ENCODE data around the gene PLEKHG3.

The PLEKHG3 gene

GRCh38 chr14:64703395-64704142, 655 bp upstream of the PLEKHG3 start:
- H3K4me3 ChIP-seq (ENCODE audit: low read length) = peak overlapping the region; percentile 23; the same call in 1 of the 2 replicates
- no peak for DNase-seq (ENCODE audit: low read depth, low spot score)

DNA sequence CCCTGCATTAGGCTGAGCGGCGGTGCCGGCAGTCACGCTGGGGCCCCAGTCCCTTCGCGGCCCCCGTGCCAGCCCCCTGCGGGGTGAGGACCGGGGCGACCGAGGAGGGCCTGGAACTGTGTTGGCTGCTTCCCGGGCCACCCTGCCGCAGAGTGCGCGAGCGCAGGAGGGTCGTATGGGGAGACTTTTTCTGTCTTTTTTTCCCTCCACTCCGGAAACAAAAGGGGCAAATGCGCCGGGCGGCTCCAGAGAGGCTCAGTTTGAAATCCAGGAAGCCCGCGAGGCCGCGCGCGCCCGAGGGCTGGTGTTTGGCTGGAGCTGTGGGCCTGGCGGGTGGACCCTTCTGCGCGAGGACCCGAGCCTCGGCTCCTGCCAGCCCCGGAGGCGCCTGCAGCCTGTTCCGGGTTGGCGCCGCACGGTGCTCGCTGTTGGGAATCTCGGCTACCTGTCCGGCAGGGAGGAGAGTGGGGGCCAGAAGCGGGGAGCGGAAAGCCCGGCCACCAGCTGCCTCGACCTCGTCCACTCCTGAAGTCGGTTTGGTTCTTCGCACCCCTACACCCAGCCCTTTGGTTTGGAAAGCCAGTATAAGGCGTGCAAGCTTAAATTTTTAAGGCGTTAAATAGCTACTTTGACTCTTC, 638 bp downstream of the PLEKHG3 start:
- no peak overlapping the region for H3K4me3 ChIP-seq (ENCODE audit: low read length)

GRCh38 chr14:64705381-64706118, 1.3 kb downstream of the PLEKHG3 start:
- no peak overlapping the region for H3K4me3 ChIP-seq (ENCODE audit: low read length)
- DNase-seq (ENCODE audit: low read depth, low spot score) = no peak

More for the DNA sequence above, 638 bp downstream of the PLEKHG3 start:
- no peak for DNase-seq (ENCODE audit: low read depth, low spot score)

DNA sequence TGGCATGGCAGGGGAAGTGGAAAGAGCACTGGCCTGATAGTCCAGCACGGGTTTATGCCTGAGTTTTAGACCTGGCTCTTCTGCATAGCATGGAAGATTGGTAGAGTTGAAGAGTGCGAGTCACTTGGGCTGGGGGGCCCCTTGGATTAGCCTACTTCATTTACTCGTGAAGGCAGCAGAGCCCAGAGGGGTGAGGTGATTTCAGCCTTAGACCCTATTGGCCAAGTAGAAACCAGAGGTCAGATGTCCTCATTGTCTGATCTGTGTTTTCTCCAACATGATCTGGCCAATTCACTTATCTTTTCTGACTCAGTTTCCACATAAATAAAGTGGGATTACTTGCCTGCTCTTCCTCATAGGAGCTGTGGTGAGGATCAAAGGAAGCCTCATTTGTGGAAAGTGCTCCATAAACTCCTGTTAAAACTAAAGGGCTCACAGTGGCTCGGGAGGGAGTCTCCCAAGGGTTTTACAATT, 1.9 kb downstream of the PLEKHG3 start:
- no peak overlapping the region for H3K4me3 ChIP-seq (ENCODE audit: low read length)

DNA sequence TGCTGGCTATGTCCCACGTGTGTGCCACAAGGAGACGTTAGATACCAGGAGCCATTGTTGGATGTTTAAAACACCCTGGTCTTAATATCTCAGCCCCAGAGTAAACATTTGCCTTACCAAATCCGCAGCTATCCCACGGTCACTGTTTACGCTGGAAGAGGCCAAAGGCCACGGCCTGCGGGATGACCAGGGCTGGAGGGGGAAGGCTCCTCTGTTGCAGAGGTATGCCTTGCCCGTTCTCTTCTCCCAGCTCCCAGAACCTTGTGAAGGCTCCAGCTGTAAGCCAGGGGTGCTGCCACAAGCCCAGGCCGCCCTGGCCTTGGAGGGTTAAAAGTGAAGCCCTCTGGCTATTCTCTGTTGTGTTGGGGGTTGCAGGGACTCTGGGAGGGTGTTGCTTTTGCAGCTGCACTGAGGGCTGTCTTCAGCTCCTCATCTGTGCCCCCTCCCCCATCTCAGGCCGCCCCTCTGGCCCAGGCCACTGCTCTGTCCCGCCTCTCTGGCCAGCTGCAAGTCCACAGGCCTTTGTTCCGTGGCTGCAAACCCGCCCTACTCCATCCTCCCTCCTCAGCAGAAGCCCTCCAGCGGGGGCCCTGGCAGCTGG, 2.5 kb downstream of the PLEKHG3 start:
- no peak for DNase-seq (ENCODE audit: low read depth, low spot score)
- H3K4me3 ChIP-seq (ENCODE audit: low read length) = no peak overlapping the region

More for the DNA sequence above, 1.9 kb downstream of the PLEKHG3 start:
- DNase-seq (ENCODE audit: low read depth, low spot score) = no peak

- DNase-seq (ENCODE audit: low read depth, low spot score) = no peak
- H3K4me3 ChIP-seq (ENCODE audit: low read length) = no peak overlapping the region
Observed at GRCh38 chr14:64707661-64708060, 3.4 kb downstream of the PLEKHG3 start.

DNA sequence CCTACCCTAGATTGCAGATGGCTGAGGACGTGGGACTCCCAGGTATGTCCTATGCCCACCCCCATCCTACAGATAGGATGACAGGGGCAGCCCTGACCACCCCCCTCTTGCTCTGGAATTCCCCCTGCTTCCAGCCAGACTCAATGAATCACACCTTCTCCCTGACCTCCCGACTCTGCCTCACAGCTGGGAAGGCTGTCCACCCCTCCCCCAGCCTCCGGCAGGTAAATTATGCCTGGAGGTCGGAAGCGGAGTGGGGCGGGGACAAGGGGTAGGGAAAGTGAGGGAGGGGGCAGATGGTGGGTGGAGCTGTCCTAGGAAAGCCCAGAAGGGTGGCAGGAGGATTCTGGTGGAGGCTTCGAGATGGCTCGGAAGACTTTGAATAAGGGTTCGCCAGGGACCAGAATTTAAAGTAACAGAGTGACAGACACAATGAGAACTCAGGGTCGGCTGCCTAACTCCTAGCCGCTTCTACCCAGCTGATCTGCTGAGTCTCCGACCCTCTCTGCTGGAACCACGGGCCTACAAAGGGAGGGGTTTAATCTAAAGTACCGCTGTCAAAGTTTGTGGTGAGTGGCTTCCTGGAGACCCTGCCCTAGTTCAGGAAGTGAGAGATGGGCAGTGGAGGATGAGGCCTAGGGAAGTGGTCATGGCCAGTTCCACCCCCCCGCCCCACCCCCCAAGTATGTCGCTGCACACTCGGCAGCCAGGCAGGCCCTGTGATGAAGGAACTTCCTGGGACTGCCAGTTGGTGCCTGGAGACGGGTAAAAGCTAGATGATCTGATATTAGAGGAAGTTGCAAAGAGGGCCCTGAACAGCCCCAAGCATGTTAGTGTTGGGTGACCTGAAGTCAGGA, 4.2 kb downstream of the PLEKHG3 start:
- H3K4me3 ChIP-seq (ENCODE audit: low read length) = peak overlapping the region; percentile 35
- peak; percentile 77 for DNase-seq (ENCODE audit: low read depth, low spot score)

DNA sequence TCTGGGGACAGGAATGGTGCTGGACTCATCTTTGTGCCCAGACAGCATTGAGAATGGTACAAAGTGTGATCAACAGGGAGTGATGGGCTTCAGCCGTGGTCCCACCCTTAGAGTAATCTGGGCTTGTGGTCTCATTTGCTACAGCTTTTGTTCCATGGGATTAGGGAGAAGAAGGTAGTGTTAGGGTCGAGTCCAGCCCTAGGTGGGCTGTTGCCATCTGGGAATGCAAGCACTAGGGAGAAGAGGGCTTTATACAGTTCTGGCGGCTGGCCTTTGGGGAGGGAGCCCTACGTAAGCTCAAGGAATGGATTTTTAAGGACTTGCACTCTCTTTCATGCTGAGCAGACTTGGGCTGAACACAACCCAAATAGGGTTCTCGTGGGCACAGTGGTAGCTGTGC, 4.9 kb downstream of the PLEKHG3 start:
- H3K4me3 ChIP-seq (ENCODE audit: low read length) = peak overlapping the region; percentile 35; the same call in 1 of the 2 replicates
- DNase-seq (ENCODE audit: low read depth, low spot score) = no peak

GRCh38 chr14:64711039-64711438, 6.8 kb downstream of the PLEKHG3 start:
- H3K4me3 ChIP-seq (ENCODE audit: low read length) = no peak overlapping the region
- DNase-seq (ENCODE audit: low read depth, low spot score) = no peak

GRCh38 chr14:64713677-64714076, 9.5 kb downstream of the PLEKHG3 start:
- H3K4me3 ChIP-seq (ENCODE audit: low read length) = no peak overlapping the region
- no peak for DNase-seq (ENCODE audit: low read depth, low spot score)

GRCh38 chr14:64714432-64715025, 10.3 kb downstream of the PLEKHG3 start:
- DNase-seq (ENCODE audit: low read depth, low spot score) = no peak
- no peak overlapping the region for H3K4me3 ChIP-seq (ENCODE audit: low read length)

- no peak overlapping the region for H3K4me3 ChIP-seq (ENCODE audit: low read length)
- no peak for DNase-seq (ENCODE audit: low read depth, low spot score)
Observed at GRCh38 chr14:64715146-64715627, 11.0 kb downstream of the PLEKHG3 start.

GRCh38 chr14:64715628-64716412, 11.6 kb downstream of the PLEKHG3 start:
- DNase-seq (ENCODE audit: low read depth, low spot score) = no peak
- H3K4me3 ChIP-seq (ENCODE audit: low read length) = no peak overlapping the region

DNA sequence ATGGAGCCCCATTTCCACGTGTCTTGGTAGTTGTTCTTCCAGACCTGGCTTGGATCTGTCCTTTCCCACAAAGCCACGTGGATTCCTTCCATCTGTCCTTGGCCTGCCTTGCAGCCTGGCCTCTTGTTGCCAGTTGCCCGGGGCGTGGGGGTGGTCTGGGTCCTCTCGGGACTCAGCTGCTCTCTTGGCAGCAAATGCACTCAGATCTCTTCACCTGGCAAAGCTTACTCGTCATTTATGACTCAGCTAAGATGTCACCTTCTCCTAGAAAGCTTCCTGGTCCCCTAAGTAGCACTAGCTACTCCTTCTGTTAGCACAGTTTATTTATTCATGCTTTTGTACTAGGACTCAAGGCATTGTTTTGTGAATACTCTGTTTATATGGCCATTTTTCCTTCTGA, 13.6 kb downstream of the PLEKHG3 start:
- no peak for DNase-seq (ENCODE audit: low read depth, low spot score)
- no peak overlapping the region for H3K4me3 ChIP-seq (ENCODE audit: low read length)

- no peak for DNase-seq (ENCODE audit: low read depth, low spot score)
- no peak overlapping the region for H3K4me3 ChIP-seq (ENCODE audit: low read length)
Observed at GRCh38 chr14:64718762-64719161, 14.5 kb downstream of the PLEKHG3 start.

DNA sequence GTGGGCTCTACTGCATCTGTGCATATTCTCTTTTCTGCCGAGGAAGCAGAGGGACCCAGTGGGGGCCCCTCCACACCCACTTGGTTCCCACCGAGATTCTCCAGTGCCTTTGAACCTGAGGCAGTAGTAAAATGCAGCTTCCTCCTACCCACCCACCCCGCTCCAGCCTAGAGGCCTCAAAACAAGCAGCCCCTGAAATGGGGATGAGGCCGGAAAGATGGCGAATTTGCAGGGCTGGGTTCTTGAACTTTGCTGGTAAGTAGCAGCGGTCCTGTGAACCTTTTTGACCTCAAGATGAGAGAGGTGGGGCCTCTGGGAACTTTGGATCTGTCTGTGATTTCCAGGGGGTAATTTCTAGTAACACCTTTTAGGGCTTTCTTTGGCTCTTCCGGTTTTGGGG, 15.4 kb downstream of the PLEKHG3 start:
- no peak overlapping the region for H3K4me3 ChIP-seq (ENCODE audit: low read length)
- DNase-seq (ENCODE audit: low read depth, low spot score) = no peak

- DNase-seq (ENCODE audit: low read depth, low spot score) = no peak
- no peak overlapping the region for H3K4me3 ChIP-seq (ENCODE audit: low read length)
Observed at GRCh38 chr14:64720131-64720576, 15.9 kb downstream of the PLEKHG3 start.
